ENCODE data around the gene KIAA1755.

GRCh38 chr20:38191654-38192053, 68.9 kb downstream of the KIAA1755 start:
- no peak for TF ChIP-seq CTCF (conservative IDR thresholded peaks at IDR 0.05; ENCODE audit: low read depth, low read length)
- TF ChIP-seq FOS (IDR thresholded peaks at IDR 0.05; ENCODE audit: low read depth, low read length): no peak
- TF ChIP-seq POLR2A (IDR thresholded peaks at IDR 0.05; ENCODE audit: low read depth, low read length): no peak
- TF ChIP-seq ELK1 (IDR thresholded peaks at IDR 0.05; ENCODE audit: borderline replicate concordance, low read depth, low read length): no peak
- peak; percentile 39; the same call in 1 of the 2 replicates for TF ChIP-seq MXI1 (IDR thresholded peaks at IDR 0.05; ENCODE audit: borderline replicate concordance, low read depth, low read length)
- TF ChIP-seq NFE2L2 (IDR thresholded peaks at IDR 0.05; ENCODE audit: low read depth, low read length): no peak
- no peak for TF ChIP-seq SMC3 (IDR thresholded peaks at IDR 0.05; ENCODE audit: low read depth, low read length)
- peak; percentile 48; the same call in 1 of the 2 replicates for TF ChIP-seq USF2 (IDR thresholded peaks at IDR 0.05; ENCODE audit: low read depth, low read length)
- TF ChIP-seq MAFK (IDR thresholded peaks at IDR 0.05; ENCODE audit: low read depth, low read length): no peak

Data from IMR-90 (cell line).